SU-DHL-6 (cell line): ENCODE measurements around the gene TRMT10A.

Source experiments
- H2AFZ ChIP-seq: fragments of 200-600 bp; sonication (generic); 2 replicates; pipeline ENCODE4 v1.6.1; 2014; ENCODE audit warnings: low read depth, mild to moderate bottlenecking, moderate library complexity, mixed read lengths, antibody characterized with exemption, low read length; ENCODE audit not compliant: severe bottlenecking
- H3F3A ChIP-seq: fragments of 200-600 bp; shearing (Covaris generic); 2 replicates; pipeline ENCODE4 v1.6.0; 2016; ENCODE audit warnings: antibody characterized with exemption, mild to moderate bottlenecking; ENCODE audit not compliant: insufficient read depth
- H3K27ac ChIP-seq: fragments of 200-600 bp; sonication (generic); 2 replicates; pipeline ENCODE4 v1.5.1; 2016; ENCODE audit warnings: low read depth, mild to moderate bottlenecking, low read length, moderate library complexity, mixed read lengths
- H3K27me3 ChIP-seq: fragments of 200-600 bp; sonication (generic), shearing (Covaris generic); 2 replicates; pipeline ENCODE4 v1.6.0; 2014; ENCODE audit warnings: mild to moderate bottlenecking, low read length
- H3K36me3 ChIP-seq: fragments of 200-600 bp; sonication (generic); 2 replicates; pipeline ENCODE4 v1.6.1; 2014; ENCODE audit warnings: mild to moderate bottlenecking, low read length, mixed read lengths
- H3K4me2 ChIP-seq: fragments of 300-600, 200-600 bp; shearing (Covaris generic), sonication (generic); 2 replicates; pipeline ENCODE4 v1.6.0; 2014; ENCODE audit warnings: low read length, low read depth, mild to moderate bottlenecking; ENCODE audit not compliant: poor library complexity, severe bottlenecking
- H3K4me3 ChIP-seq: fragments of 200-600 bp; sonication (generic); 2 replicates; pipeline ENCODE4 v1.5.1; 2014; ENCODE audit warnings: antibody characterized with exemption, low read length, mild to moderate bottlenecking, mixed read lengths; ENCODE audit not compliant: insufficient read depth, poor library complexity, severe bottlenecking
- H3K79me2 ChIP-seq: fragments of 200-600 bp; sonication (generic); 2 replicates; pipeline ENCODE4 v1.6.1; 2014; ENCODE audit warnings: mild to moderate bottlenecking, low read length, moderate library complexity; ENCODE audit not compliant: insufficient read depth
- H3K9ac ChIP-seq: fragments of 200-600 bp; sonication (generic); 2 replicates; pipeline ENCODE4 v1.7.0; 2014; ENCODE audit warnings: mild to moderate bottlenecking, low read length
- H3K9me2 ChIP-seq: fragments of 200-600 bp; sonication (generic); replicated peaks from 2 replicates; pipeline ENCODE4 v1.6.1; 2014; ENCODE audit warnings: low read length; ENCODE audit not compliant: insufficient read depth
- H3K9me3 ChIP-seq: fragments of 200-600 bp; sonication (generic); 2 replicates; pipeline ENCODE4 v1.6.1; 2014; ENCODE audit warnings: low read length, mixed read lengths; ENCODE audit not compliant: insufficient read depth
- H4K20me1 ChIP-seq: fragments of 200-600 bp; sonication (generic); 2 replicates; pipeline ENCODE4 v1.6.1; 2014; ENCODE audit warnings: low read depth, mild to moderate bottlenecking, antibody characterized with exemption, low read length, moderate library complexity, mixed read lengths
- EZH2phosphoT487 ChIP-seq: fragments of 200-600 bp; sonication (generic), shearing (Covaris generic); conservative IDR thresholded peaks from 2 replicates; pipeline ENCODE4 v1.6.1; 2018; ENCODE audit warnings: mild to moderate bottlenecking, antibody characterized with exemption, low read length, moderate library complexity, mixed read lengths
- TF ChIP-seq, protein P1 (sequence below): fragments of 200-600 bp; sonication (generic); IDR thresholded peaks from one replicate; pipeline ENCODE4 v1.5.1; 2017; ENCODE audit warnings: antibody characterized with exemption, mild to moderate bottlenecking, low read length, moderate library complexity; ENCODE audit not compliant: insufficient read depth, poor library complexity, severe bottlenecking

Gene TRMT10A

GRCh38 chr4:99510721-99511120, 53.1 kb downstream of the TRMT10A start, which contains the start of gene C4orf17:
Gene C4orf17 (plus strand): TSS chr4:99511021. CDS start chr4:99513082, 2,061 bp downstream.
- Histone ChIP-seq H3K4me3 (no peak within 1 kb of the TSS), H3F3A (no peaks in the 10 kb centered on the region), H3K9ac (no peak within 1 kb of the TSS), H3K9me3 (no peaks in the 10 kb centered on the region), H3K79me2 (no peaks in the 10 kb centered on the region), H3K27me3 (no peaks in the 10 kb centered on the region), H4K20me1 (no peaks in the 10 kb centered on the region), H2AFZ (no peak within 1 kb of the TSS), H3K36me3 (no peaks in the 10 kb centered on the region), H3K9me2 (no peaks in the 10 kb centered on the region), H3K4me2 (no peak within 1 kb of the TSS), H3K27ac (no peak within 1 kb of the TSS)
- TF ChIP-seq, protein P1, sequence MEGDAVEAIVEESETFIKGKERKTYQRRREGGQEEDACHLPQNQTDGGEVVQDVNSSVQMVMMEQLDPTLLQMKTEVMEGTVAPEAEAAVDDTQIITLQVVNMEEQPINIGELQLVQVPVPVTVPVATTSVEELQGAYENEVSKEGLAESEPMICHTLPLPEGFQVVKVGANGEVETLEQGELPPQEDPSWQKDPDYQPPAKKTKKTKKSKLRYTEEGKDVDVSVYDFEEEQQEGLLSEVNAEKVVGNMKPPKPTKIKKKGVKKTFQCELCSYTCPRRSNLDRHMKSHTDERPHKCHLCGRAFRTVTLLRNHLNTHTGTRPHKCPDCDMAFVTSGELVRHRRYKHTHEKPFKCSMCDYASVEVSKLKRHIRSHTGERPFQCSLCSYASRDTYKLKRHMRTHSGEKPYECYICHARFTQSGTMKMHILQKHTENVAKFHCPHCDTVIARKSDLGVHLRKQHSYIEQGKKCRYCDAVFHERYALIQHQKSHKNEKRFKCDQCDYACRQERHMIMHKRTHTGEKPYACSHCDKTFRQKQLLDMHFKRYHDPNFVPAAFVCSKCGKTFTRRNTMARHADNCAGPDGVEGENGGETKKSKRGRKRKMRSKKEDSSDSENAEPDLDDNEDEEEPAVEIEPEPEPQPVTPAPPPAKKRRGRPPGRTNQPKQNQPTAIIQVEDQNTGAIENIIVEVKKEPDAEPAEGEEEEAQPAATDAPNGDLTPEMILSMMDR: no peak
- no peak for TF ChIP-seq EZH2phosphoT487

- Histone ChIP-seq H3K79me2 (no peaks in the 10 kb centered on the region), H4K20me1 (no peaks in the 10 kb centered on the region), H3K4me2 (no peak overlapping the region), H2AFZ (no peak overlapping the region), H3K9me3 (no peaks in the 10 kb centered on the region), H3K9me2 (no peaks in the 10 kb centered on the region), H3K4me3 (no peak overlapping the region), H3K36me3 (no peaks in the 10 kb centered on the region), H3K27me3 (no peaks in the 10 kb centered on the region), H3K27ac (no peak overlapping the region), H3F3A (no peaks in the 10 kb centered on the region), H3K9ac (no peak overlapping the region)
- no peak for TF ChIP-seq EZH2phosphoT487
- TF ChIP-seq, protein P1: no peak
These were observed 56.1 kb downstream of the TRMT10A start for GRCh38 chr4:99507762-99508161.

DNA sequence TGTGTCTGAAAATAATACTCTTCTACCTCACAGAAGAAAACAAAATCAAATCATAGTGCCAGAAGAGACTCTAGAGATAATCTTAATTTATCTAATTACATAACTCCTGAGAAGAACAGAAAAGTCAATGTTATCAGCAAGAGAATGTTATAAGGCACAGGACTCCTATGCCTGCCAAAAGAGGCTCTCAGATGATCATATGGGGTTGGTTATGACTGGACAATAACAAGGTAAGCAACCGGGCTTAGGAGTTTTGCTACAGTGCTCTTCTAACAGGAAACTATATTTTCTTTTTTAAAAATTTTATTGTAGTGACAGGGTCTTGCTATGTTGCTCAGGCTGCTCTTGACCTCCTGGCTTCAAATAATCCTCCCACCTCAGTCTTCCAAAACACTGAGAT, 56.5 kb downstream of the TRMT10A start:
- Histone ChIP-seq H3K27ac (no peak overlapping the region), H2AFZ (no peak overlapping the region)
- TF ChIP-seq, protein P1: no peak
- TF ChIP-seq EZH2phosphoT487: no peak

GRCh38 chr4:99506781-99507180, 57.1 kb downstream of the TRMT10A start:
- H2AFZ ChIP-seq: no peak overlapping the region
- no peaks in the 10 kb centered on the region for H3K36me3 ChIP-seq
- H3K9me3 ChIP-seq: no peaks in the 10 kb centered on the region

More for the DNA sequence above, 56.5 kb downstream of the TRMT10A start:
- Histone ChIP-seq H3K27me3 (no peaks in the 10 kb centered on the region), H3K9ac (no peak overlapping the region), H3K79me2 (no peaks in the 10 kb centered on the region), H3F3A (no peaks in the 10 kb centered on the region), H3K4me3 (no peak overlapping the region), H3K4me2 (no peak overlapping the region), H3K9me2 (no peaks in the 10 kb centered on the region), H3K36me3 (no peaks in the 10 kb centered on the region), H4K20me1 (no peaks in the 10 kb centered on the region), H3K9me3 (no peaks in the 10 kb centered on the region)

More at GRCh38 chr4:99506781-99507180, 57.1 kb downstream of the TRMT10A start:
- H3K9me2 ChIP-seq: no peaks in the 10 kb centered on the region
- TF ChIP-seq, protein P1: no peak
- TF ChIP-seq EZH2phosphoT487: no peak
- H3K79me2 ChIP-seq: no peaks in the 10 kb centered on the region
- no peak overlapping the region for H3K4me3 ChIP-seq
- H3K27ac ChIP-seq: no peak overlapping the region
- no peaks in the 10 kb centered on the region for H4K20me1 ChIP-seq
- H3K4me2 ChIP-seq: no peak overlapping the region
- H3F3A ChIP-seq: no peaks in the 10 kb centered on the region
- no peak overlapping the region for H3K9ac ChIP-seq
- no peaks in the 10 kb centered on the region for H3K27me3 ChIP-seq
